Cardiac septum (tissue), 1 donor: ENCODE measurements around the gene ZNF45. TPM values are rescaled to one million over a fixed set of nuclear protein-coding genes. Genes with fewer than 3 reads are reported as not detected.
A peak's percentile ranks its signal among the peaks of the same experiment; 100 is the strongest.
"Not testable (repeated sequence)": the region's sequence is repeated elsewhere in the genome, so short reads cannot be mapped to it uniquely, and the experiment has no call there.

Experiments used
- DNase-seq: peaks from one replicate; pipeline ENCODE4 v3.0.0-alpha.2; 2020; ENCODE audit warnings: low spot score
- intact Hi-C: fragments of 100-400 bp; cut with DNase I; formaldehyde crosslinking; loops from one replicate; pipeline ENCODE4 v1.14.0; 2022
- long read RNA-seq: library from polyadenylated mRNA; unstranded; transcript quantifications from one replicate; pipeline ENCODE4 v2.0.0, GENCODE V29; 2021
- total RNA-seq: library from RNA; stranded (reverse); fragmentation: NEBNext Ultra II Directional; extraction: Animal tissue kit (Norgen Biotek cat#: 25700); gene quantifications from one replicate; pipeline ENCODE4 v1.2.1, GENCODE V29; 2021
- donor health status: DM: no; HTN: no; CAD: no.

ZNF45 gene
- 7.0 TPM for total RNA-seq
- long read RNA-seq, partial matches to known transcripts: 1 of 4 reads
- long read RNA-seq, other reads (novel, unspliced or antisense): 2 of 4 reads

DNA sequence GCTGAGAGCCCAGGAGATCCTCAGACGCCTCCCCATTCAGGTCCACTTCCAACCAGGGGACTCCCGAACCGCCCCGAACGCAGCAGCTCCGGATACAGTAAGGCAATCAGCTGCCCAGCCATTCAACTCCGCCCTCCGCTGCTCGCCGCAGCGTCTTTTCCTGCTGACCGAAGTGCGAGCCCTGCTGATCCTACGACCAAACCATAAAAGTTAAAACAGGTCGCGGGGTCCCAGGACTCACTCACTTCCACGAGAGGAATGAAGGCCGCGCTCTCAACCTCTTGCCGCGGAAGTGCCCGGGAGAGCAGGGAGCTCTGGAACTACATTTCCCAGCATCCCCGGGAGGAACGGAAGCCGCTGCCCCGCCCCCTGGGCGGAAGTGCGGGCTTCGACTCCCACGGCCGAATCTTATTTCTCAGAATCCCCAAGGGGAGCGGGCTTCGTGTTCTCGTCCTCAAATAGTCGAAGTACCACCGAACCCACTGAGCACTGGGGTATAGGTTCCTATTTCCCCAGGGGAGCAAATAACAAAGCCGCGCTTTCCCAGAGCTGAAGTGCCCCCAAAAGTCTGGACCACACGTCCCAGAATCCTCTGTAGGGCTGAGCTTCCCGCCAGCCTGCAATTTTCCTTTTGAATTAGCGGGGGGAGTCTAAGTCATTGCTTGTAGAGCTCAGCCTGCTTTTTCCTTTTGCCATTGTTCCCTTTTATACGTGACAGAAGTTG is at the start of gene ZNF45:
TSS of gene ZNF45 (minus strand) at position 298 of the 724 bp plus-strand sequence. CDS start 13,097 bp downstream, outside the sequence.
- peak; percentile 96 for DNase-seq
- intact Hi-C loops: loop anchor here (1.0 to 2.0 kb wide), 2 partner anchors 16 to 32 kb away; partner anchors contain the start of gene ZNF221

DNA sequence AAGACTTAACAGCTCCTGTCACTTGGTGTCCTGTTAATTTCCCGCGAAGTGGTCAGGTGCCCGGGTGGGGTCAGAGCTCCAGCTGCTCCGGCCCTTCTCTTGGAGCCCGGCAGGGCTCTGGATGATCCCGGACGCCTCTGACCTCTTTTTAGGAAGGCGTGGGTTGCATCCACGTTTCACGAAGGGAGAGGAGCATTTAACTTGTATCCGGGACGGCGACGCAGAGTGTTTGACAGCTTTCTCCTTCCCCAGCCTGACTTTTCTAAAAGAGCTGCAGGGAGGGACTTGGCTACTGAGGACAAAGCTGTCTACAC is 49.6 kb upstream of the ZNF45 start:
- DNase-seq: no peak
- intact Hi-C loops: loop anchor here (1.0 to 5.0 kb wide), 5 partner anchors 18 to 108 kb away; partner anchors contain the start of genes ZNF221, ZNF224, ZNF230 and ZNF284

DNA sequence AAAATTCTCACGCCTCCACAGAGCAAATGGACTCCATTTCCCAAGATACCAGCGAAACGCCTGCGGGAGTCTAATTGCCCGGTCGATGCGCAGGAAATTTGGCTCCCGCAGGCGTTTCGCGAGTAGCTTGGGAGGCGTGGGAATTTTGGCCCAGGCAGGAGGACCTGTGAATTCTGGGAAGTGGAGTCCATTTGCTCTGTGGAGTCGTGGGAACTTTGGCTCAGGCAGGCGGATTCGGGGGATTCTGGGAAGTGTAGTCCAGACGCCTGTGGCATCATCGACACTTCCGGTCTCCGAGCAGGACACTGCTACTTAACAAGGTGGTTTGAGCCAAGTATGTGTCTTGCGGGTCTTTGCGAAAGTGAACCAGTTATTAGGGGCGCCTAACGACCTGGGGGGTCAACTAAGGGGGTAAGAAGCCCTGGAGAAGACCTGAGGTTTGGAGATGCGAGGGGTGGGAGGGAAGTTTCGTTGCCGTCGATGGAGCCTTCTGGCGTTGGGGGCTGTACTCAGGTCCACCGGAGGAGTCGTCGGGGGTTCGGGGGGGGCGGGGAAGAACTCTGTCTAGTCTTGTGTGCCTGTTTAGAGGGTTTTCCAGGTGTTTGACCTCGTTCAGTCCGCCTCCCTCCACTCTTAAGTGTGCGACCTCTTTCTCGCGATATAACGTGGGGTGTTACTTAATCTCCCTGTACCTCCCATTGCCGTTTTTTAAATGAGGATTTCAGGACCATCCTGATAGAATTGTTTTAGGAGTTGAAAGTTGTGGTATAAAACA is 49.0 kb upstream of the ZNF45 start, which contains the start of gene ZNF155:
TSS of gene ZNF155 (plus strand) at position 277 of the 775 bp plus-strand sequence. CDS start 4,356 bp downstream, outside the sequence.
- peak; percentile 96 for DNase-seq
- intact Hi-C loops: loop anchor here (1.0 to 5.0 kb wide), 5 partner anchors 18 to 108 kb away; partner anchors contain the start of genes ZNF221, ZNF224, ZNF230 and ZNF284

DNA sequence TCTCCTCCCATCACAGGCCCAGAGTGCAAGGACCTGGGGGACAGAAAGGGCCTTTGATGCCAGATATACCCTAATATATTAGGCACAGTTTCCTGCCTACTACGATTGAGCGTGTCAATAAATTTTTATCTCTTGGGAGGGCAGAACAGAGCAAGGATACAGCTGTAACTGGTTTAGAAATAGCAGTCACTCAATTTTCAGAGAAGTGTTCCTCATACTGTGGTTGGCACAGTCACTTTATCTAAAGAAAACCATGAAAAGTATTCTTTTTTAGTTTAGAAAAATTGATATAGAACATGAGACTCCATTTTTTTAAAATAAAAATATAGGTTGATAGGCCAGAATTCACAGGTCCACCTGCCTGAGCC is 48.4 kb upstream of the ZNF45 start:
- intact Hi-C loops: loop anchor here (5.0 kb wide), 2 partner anchors 89 to 109 kb away; partner anchors contain the start of genes ZNF224 and ZNF284
- DNase-seq: no peak

DNA sequence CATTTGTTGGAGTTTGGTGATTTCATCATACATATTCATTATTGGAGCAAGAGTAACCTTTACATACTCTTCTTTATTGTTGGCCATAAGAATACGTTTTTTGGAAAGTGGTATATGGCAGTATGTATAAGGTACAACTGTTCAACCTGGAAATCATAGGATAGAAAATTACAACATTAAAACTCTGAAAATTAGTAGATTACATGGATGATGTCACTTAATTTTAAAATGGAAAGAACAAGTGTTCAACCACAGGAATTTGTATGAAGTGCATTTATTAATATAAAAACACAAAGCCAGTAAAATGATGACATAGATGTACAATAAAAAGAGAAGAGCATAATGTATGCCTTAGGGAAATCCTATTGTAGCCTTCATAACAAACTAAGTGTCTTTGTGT is 41.6 kb upstream of the ZNF45 start:
- intact Hi-C loops: no loop called here
- DNase-seq: no peak

DNA sequence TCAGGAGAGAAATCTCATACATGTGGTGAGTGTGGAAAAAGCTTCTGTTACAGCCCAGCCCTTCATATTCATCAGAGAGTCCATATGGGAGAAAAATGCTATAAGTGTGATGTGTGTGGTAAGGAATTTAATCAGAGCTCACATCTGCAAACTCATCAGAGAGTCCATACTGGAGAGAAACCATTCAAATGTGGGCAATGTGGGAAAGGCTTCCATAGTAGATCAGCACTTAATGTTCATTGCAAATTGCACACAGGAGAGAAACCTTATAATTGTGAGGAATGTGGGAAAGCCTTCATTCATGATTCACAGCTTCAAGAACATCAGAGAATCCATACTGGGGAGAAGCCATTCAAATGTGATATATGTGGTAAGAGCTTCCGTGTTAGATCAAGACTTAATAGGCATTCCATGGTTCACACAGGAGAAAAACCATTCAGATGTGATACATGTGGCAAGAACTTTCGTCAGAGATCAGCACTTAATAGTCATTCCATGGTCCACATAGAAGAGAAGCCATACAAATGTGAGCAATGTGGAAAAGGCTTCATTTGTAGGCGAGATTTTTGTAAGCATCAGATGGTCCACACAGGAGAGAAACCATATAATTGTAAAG is 31.1 kb upstream of the ZNF45 start:
- intact Hi-C loops: no loop called here
- DNase-seq: no peak

DNA sequence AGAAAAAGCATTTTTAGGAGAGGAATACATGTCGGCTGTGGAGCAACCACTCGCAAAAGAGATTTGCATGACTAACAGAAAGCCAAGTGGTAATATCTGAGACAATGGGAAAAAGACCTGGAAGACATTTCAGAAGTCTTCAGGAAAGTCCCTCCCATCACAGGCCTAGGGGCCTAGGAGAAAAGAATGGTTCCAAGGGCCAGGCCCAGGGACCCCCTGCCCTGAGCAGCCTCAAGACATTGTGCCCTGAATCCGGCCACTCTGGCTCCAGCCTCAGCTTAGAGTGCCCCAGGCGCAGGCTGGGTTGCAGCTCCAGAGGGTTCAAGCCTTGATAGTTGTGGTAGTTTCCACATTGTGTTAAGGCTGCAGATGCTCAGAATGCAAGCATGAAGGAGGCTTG is 25.3 kb upstream of the ZNF45 start:
- intact Hi-C loops: no loop called here
- no peak for DNase-seq

DNA sequence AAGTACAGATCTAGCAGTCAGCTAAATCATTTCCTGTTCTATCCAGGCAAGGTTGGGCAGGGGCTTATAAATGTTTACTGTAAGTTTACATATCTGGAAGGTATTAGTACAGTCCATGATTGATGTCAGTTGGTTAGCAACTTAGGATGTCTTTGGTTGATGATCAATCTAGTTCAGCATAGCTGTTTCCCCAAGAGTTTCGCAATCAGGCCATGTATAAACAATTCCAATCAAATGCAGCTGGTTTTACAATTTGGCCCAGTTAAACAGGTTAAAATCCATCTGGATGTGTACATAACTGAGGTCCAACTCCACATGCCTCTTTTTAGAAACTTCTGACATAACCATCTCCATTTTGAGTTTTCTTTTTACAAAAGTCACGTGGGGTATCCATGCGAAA is 22.8 kb upstream of the ZNF45 start:
- DNase-seq: no peak
- intact Hi-C loops: no loop called here

DNA sequence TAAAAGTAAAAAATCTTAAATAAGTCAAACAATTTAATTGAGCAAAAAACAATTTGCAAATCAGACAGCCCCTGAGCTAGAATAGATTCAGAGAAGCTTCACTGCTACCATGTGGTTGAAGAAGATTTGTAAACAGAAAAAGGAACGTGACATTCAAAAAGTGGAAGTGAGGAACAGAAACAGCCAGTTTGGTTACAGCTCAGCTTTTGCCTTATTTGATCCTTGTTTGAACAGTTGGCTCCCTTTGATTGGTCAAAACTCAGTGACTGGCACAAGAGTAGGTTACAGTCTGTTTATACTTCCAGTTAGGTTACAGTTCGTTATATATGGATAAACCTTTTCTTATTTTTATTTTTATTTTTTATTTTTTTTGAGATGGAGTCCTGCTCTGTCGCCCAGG is 21.7 kb upstream of the ZNF45 start:
- no peak for DNase-seq
- intact Hi-C loops: no loop called here

DNA sequence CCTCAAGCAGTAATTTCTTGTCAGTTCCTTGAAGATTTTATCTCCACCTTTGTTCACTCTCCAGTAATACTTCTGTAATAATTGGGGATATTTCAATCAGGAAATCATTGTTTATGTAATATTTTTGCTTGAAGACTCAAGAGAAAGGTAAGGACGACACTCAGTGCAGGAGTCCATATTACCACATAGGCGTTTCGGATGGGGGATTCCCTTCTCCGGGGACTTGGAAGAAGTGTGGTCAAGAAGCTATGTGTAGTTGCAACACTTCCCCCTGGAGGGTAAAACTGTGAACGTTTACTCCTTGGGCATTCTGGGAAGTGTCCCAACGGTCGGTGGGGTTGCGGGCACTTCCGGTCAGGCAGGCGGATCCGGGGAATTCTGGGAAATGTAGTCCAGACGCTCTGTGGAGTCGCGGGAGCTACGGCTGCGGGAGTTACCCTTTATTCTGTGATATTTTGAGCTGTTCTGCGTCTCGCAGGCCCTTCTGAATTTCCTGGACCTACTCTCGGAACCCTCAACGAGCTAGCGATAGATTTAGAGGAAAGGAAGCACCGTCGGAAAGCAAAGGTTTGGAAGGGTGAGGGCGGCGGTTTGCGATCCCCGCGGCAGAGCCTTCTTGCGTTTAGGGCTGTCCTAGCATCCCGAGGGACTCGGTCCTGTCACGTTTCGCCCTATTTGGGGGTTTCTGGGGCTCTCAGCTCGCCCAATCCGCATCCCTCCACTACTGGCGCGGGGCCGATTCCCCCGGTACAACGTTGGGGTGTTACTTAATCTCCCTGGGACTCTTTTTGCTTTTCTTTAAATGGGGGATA is 16.0 kb upstream of the ZNF45 start, which contains the start of gene ZNF221:
TSS of gene ZNF221 (plus strand) at position 395 of the 812 bp plus-strand sequence. CDS start 11,499 bp downstream, outside the sequence.
- intact Hi-C loops: loop anchor here (1.0 to 5.0 kb wide), 4 partner anchors 16 to 124 kb away; partner anchors contain the start of genes ZNF155, ZNF283 and ZNF45
- DNase-seq: peak; percentile 92

DNA sequence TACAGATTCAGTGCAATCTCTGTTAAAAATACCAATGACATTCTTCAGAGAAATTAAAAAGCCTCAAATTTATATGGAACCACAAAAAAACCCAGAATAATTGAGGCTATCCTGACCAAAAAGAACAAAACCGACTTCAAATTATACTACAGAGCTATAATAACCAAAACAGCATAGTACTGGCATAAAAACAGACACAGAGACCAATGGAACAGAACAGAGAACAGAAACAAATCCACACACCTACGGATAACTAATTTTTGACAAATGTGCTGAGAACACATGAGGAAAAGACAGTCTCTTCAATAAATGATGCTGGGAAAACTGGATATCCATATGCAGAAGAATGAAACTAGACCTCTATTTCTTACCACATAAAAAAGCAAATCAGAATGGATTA is 14.7 kb upstream of the ZNF45 start:
- intact Hi-C loops: loop anchor here (5.0 kb wide), 1 partner anchor 48 kb away; no protein-coding TSS in a partner anchor
- DNase-seq: not testable (repeated sequence)

DNA sequence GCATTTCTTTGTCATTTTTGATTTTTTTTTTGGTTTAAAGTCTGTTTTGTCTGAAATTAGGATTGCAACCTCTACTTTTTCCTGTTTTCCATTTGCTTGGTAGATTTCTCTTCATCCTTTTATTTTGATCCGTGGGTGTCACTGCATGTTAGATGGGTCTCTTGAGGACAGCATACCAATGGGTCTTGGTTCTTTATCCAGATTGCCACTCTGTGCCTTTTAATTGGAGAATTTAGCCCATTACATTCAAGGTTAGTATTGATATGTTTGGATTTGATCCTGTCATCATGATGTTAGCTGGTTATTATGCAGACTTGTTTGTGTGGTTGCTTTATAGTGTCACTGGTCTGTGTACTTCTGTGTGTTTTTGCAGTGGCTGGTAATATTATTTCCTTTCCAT is 12.3 kb upstream of the ZNF45 start:
- intact Hi-C loops: not testable (repeated sequence)

DNA sequence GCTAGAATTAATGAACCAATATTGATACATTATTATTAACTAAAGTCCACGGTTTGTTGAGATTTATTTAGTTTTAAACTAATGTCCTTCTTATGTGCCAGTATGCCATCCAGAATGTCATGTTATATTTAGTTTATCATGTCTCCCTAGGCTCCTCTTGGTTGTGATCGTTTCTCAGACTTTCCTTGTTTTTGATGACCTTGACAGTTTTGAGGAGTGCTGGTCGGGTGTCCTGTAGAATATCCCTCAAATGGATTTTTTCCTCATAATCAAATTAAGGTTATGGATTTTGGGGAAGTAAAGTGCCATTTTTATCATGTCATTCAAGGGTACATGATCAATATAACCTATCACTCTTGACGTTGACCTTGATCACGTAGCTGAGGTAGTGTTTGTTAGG is 6.1 kb upstream of the ZNF45 start:
- intact Hi-C loops: no loop called here
- DNase-seq: no peak

More for the DNA sequence above, 12.3 kb upstream of the ZNF45 start:
- DNase-seq: not testable (repeated sequence)

DNA sequence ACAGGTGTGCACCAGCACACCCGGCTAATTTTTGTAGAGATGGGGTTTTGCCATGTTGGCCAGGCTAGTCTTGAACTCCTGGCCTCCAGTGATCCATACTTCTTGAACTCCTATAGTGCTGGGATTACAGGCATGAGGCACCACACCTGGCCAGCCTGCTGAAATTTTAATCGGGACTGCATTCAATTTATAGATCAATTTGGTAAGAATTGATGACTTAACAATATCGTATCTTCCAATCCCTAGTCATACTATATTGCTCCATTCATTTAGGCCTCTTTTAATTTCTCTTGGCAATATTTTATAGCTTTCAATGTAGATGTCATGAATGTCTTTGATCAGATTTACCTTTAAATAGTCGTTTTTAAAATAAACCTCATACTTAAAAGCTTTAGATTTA is 5.6 kb upstream of the ZNF45 start:
- no peak for DNase-seq
- intact Hi-C loops: no loop called here

DNA sequence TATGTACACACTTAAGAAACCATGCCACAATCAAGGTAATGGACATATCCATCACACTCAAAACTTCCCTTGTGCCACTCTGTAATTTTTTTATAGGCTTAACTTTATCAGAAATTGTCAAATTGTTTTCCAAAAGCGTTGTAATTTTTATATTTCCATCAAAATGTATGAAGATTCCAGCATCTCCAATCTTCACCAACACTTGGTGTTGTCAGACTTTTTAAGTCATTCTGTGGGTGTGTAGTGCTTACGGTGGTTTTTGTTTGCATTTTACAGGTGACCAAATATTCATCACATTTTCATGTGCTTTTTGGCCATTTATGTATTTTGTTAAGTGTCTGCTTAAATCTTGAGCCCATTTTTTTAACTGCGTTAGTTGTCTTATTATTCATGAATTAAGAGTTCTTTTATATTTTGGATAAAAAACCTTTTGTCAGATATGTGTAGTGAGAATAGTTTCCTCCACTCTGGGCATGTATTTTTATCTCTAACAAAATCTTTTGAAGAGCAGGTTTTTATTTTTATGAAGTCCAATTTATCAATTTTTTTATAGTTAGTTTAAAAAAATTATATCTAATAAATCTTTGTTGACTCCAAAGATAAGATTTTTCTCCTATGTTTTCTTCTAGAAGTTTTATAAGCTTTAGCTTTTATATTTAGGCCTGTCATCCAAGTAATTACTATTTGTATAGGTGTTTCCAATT is 4.6 kb upstream of the ZNF45 start:
- intact Hi-C loops: no loop called here
- DNase-seq: no peak

DNA sequence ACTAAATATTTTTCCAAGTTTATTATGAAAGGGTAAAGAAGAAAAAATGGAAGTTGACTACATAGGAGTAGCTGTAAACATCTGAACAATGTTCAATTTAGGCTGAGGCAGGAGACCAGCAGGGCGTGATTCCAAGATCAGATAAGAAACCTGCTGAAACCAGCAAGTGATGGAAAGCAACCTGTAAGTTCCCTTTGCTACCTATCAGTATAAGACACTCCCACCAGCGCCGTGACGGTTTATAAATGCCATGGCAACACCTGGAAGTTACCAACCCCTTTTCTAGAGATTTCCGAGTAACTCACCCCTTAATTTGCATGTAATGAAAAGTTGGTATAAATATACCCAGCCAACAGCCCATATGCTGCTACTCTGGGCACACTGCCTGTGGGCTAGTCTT is 1.1 kb upstream of the ZNF45 start:
- intact Hi-C loops: no loop called here
- DNase-seq: no peak

DNA sequence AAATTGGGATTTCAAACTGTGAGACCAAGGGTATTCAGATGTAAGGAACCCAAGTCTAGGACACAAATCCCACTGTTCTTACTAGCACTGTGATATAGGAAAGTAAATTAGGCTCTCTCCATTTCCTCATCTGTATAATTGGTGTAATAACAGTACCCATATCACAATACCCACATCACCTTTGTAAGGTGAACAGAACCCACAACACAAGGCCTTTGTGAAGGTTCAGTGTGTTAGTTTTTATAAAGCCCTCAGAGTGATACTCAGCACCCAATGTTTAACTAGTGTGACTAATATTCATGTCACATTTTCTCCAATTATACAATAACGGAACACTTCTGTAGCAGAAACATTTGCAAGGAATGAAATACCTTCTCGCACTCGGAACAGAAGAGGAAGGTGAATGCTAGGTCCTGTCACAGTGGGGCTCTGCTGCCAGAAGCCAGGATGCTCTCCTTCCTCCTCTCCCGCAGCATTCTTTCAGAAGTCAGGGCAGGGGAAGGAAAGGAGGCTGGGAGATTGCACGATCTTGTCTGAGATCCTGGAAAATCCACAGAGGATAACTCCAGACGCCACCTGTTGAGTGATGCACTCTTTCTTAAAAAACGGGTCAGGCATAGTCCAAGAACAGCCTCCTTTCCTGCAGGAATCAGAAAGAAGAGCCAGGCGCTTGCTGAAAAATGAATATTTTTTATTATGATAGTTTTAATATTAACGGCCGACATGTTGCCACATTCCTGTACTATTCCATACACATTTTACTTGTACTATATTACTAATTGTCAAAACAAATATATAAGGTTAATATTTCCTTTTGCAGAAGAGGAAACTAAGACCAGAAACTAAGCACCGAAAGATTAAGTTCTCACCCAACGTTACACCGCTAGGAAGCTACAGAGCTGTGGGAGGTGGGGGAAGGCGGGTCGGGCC is 762 bp downstream of the ZNF45 start:
- intact Hi-C loops: loop anchor here (2.0 kb wide), 1 partner anchor 32 kb away; no protein-coding TSS in a partner anchor
- no peak for DNase-seq
